Measurements from ENCODE around the gene TAF4. TPM values are rescaled to one million over a fixed set of nuclear protein-coding genes. Genes with fewer than 3 reads are reported as not detected.

TAF4 gene
- total RNA-seq, 4 donors from 2014 or later, result 21.1 to 40.6 (median 22.1) TPM

DNA sequence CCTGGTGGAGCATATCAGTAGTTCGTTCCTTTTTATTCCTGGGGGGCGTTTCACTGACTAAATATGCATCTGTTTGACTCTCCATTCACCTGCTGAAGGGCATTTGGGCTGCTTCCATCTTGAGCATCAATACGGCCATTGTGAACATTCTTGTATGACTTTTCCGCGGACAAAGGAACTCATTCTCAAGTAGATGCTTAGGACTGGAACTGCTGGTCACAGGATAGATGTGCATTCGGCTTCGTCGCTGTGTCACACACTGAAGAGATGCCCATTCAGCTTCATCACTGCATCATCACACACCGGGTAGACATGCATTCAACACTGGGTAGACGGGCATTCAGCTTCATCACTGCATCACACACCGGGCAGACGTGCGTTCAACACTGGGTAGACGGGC lies 95.3 kb downstream of the TAF4 start:
- TF ChIP-seq POLR2A (IDR thresholded peaks at IDR 0.05), result no peak
- TF ChIP-seq, protein P1, sequence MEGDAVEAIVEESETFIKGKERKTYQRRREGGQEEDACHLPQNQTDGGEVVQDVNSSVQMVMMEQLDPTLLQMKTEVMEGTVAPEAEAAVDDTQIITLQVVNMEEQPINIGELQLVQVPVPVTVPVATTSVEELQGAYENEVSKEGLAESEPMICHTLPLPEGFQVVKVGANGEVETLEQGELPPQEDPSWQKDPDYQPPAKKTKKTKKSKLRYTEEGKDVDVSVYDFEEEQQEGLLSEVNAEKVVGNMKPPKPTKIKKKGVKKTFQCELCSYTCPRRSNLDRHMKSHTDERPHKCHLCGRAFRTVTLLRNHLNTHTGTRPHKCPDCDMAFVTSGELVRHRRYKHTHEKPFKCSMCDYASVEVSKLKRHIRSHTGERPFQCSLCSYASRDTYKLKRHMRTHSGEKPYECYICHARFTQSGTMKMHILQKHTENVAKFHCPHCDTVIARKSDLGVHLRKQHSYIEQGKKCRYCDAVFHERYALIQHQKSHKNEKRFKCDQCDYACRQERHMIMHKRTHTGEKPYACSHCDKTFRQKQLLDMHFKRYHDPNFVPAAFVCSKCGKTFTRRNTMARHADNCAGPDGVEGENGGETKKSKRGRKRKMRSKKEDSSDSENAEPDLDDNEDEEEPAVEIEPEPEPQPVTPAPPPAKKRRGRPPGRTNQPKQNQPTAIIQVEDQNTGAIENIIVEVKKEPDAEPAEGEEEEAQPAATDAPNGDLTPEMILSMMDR (IDR thresholded peaks at IDR 0.05), result no peak
- 76 to 87% methylated on average over 14 of the region's 14 CpGs for WGBS, 2 donors
- intact Hi-C loops (cut with DNase I; ENCODE audit: low total_unique reads), result no loop called here
- H3K4me3 ChIP-seq (ENCODE audit: low read depth, poor library complexity, severe bottlenecking), result no peak overlapping the region
- no peak for DNase-seq (ENCODE audit: low spot score in 2 of 2)

DNA sequence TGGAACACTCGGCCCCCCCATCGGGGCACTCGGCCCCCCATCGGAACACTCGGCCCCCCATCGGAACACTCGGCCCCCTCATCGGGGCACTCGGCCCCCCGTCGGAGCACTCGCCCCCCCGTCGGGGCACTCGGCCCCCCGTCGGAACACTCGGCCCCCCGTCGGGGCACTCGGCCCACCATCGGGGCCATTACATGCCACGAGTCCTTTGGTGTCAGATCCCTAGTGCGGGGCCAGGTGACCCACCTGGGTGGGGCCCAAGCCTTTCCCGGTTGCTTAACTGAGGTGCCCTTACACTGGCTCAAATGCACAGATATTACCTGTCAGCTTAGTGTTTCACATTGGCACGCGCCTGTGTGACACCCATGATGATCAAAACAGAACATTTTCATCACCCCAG lies 95.9 kb downstream of the TAF4 start:
- intact Hi-C loops (cut with DNase I; ENCODE audit: low total_unique reads), result no loop called here
- H3K4me3 ChIP-seq (ENCODE audit: low read depth, poor library complexity, severe bottlenecking), result no peak overlapping the region
- no peak for DNase-seq (ENCODE audit: low spot score in 2 of 2)
- 83 to 88% methylated on average over 13 to 27 of the region's 27 CpGs for WGBS, 2 donors
- TF ChIP-seq POLR2A (IDR thresholded peaks at IDR 0.05), result no peak
- TF ChIP-seq, protein P1 (IDR thresholded peaks at IDR 0.05), result no peak

DNA sequence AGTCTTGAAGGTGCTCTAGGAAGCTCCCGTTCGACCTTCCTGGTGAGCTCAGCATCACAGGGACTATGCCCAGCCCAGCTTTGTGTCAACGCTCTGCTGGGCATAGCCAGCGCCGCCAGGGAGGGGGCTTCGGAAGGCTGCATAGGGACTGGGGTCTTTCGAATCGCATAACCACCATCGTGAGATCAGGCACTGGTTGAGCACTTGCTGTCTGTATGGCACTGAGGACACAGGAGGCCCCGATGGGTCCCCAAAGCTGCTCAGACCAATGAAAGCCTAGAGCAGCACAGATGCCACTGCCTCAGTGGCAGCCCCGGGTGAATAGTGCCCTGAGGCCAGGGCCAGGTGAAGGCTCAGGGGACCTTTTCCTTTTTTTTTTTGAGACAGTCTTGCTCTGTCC lies 96.7 kb downstream of the TAF4 start:
- intact Hi-C loops (cut with DNase I; ENCODE audit: low total_unique reads), result no loop called here
- no peak overlapping the region for H3K4me3 ChIP-seq (ENCODE audit: low read depth, poor library complexity, severe bottlenecking)
- 78 to 85% methylated on average over 11 of the region's 11 CpGs for WGBS, 2 donors
- peak in 1 of 2 donors; percentile 64 for DNase-seq (ENCODE audit: low spot score in 2 of 2)
- TF ChIP-seq, protein P1 (IDR thresholded peaks at IDR 0.05), result no peak
- TF ChIP-seq POLR2A (IDR thresholded peaks at IDR 0.05), result no peak

DNA sequence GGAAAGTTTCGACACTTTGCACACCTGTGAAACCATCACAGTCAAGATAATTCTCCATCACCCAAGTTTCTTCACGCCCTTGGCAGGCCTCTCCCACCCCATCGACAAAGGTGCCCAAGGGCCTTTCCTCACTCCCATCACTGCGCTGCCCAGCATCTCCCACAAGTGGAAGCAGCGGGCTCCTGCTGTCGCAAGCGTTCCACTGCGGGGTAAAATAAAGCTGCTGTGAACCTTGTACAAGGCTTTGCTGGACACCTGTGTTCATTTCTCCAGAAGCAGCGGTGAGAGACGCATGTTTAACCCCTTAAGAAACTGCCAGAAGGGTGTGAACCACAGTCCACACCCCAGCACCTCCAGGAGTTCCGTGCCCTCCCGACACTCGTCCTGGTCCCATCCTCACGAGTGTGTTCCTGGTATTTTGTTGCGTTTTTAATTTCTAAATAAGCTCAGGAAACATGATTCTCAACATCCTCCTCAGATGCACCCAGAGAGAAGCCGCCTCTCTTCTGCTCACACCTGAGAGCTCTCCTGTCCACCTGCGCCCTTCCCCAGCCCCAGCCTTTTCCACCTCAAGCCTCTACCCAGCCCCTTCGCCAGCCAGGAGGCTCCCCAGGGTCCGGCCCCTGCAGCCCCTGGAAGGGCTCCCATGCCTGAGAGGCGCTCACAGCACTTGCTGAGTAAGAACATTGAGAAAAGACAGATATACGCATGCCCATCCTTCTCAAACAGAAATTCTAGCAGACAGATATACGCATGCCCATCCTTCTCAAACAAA lies 97.5 kb downstream of the TAF4 start:
- peak in 1 of 2 donors; percentile 67 for DNase-seq (ENCODE audit: low spot score in 2 of 2)

DNA sequence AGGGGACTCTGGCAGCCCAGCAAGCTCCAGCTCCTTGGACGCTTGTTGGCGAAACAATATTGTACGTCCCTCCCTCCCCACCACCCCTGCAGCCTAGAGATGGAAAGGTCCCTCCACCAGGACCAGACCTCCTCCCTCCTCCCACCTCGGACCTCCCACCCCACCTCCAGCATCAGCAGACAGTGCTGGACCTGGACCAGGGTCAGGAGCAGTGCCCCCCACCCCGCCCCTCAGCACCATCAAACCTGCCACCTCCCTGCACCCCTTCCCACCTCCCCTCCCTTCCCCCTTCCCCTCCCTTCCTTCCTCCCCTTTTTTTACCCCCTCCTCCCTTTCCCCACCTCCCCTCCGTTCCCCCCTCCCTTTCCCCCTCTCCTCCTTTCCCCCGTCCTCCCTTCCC lies 98.4 kb downstream of the TAF4 start:
- WGBS, 2 donors, result 70 to 73% methylated on average over 5 to 6 of the region's 7 CpGs
- no peak for TF ChIP-seq POLR2A (IDR thresholded peaks at IDR 0.05)
- TF ChIP-seq, protein P1 (IDR thresholded peaks at IDR 0.05), result no peak
- DNase-seq (ENCODE audit: low spot score in 2 of 2), result peak in 1 of 2 donors; percentile 60
- no peak overlapping the region for H3K4me3 ChIP-seq (ENCODE audit: low read depth, poor library complexity, severe bottlenecking)
- intact Hi-C loops (cut with DNase I; ENCODE audit: low total_unique reads), result no loop called here

More for the DNA sequence above, 97.5 kb downstream of the TAF4 start:
- no peak for TF ChIP-seq POLR2A (IDR thresholded peaks at IDR 0.05)
- TF ChIP-seq, protein P1 (IDR thresholded peaks at IDR 0.05), result no peak
- intact Hi-C loops (cut with DNase I; ENCODE audit: low total_unique reads), result no loop called here
- 66 to 73% methylated on average over 22 of the region's 22 CpGs for WGBS, 2 donors
- H3K4me3 ChIP-seq (ENCODE audit: low read depth, poor library complexity, severe bottlenecking), result no peak overlapping the region
